ENCODE measurements around the gene NMNAT2.

DNA sequence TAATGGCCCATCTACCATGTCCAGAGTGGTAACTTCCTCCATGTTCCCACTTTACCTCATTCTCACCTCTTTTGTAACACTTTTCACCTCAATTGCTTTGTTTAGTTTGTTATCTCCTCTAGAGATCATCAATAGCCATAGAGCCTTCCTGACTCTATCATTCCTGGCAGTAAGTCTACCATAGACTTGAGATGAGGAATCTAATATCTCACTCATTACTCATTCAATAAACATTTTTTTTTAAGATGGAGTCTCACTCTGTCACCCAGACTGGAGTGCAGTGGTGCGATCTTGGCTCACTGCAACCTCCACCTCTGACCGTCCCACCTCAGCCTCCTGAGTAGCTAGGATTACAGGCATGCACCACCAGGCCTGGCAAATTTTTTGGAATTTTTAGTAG is 7.1 kb downstream of the NMNAT2 start:
- TF ChIP-seq, protein P1, sequence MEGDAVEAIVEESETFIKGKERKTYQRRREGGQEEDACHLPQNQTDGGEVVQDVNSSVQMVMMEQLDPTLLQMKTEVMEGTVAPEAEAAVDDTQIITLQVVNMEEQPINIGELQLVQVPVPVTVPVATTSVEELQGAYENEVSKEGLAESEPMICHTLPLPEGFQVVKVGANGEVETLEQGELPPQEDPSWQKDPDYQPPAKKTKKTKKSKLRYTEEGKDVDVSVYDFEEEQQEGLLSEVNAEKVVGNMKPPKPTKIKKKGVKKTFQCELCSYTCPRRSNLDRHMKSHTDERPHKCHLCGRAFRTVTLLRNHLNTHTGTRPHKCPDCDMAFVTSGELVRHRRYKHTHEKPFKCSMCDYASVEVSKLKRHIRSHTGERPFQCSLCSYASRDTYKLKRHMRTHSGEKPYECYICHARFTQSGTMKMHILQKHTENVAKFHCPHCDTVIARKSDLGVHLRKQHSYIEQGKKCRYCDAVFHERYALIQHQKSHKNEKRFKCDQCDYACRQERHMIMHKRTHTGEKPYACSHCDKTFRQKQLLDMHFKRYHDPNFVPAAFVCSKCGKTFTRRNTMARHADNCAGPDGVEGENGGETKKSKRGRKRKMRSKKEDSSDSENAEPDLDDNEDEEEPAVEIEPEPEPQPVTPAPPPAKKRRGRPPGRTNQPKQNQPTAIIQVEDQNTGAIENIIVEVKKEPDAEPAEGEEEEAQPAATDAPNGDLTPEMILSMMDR (IDR thresholded peaks at IDR 0.05), result no peak
- no peak for TF ChIP-seq POLR2A (IDR thresholded peaks at IDR 0.05)

Measured in adrenal gland (tissue), 5 donors.